ENCODE data around the gene ZFP14.

The ZFP14 gene

GRCh38 chr19:36409841-36410240 lies 30.8 kb upstream of the ZFP14 start:
- H3K4me3 ChIP-seq (ENCODE audit: low read depth, low read length): no peak overlapping the region
- TF ChIP-seq CTCF (IDR thresholded peaks at IDR 0.05; ENCODE audit: low read depth, low read length): no peak

- TF ChIP-seq CTCF (IDR thresholded peaks at IDR 0.05; ENCODE audit: low read depth, low read length): no peak
Observed at GRCh38 chr19:36408101-36408500, 29.1 kb upstream of the ZFP14 start.

GRCh38 chr19:36404498-36404897 lies 25.5 kb upstream of the ZFP14 start:
- TF ChIP-seq CTCF (IDR thresholded peaks at IDR 0.05; ENCODE audit: low read depth, low read length): no peak
- H3K4me3 ChIP-seq (ENCODE audit: low read depth, low read length): no peak overlapping the region

More at GRCh38 chr19:36408101-36408500, 29.1 kb upstream of the ZFP14 start:
- H3K4me3 ChIP-seq (ENCODE audit: low read depth, low read length): no peak overlapping the region

GRCh38 chr19:36401475-36401874 lies 22.5 kb upstream of the ZFP14 start:
- no peak for TF ChIP-seq CTCF (IDR thresholded peaks at IDR 0.05; ENCODE audit: low read depth, low read length)
- H3K4me3 ChIP-seq (ENCODE audit: low read depth, low read length): no peak overlapping the region

GRCh38 chr19:36398571-36398970 lies 19.6 kb upstream of the ZFP14 start:
- TF ChIP-seq CTCF (IDR thresholded peaks at IDR 0.05; ENCODE audit: low read depth, low read length): no peak
- H3K4me3 ChIP-seq (ENCODE audit: low read depth, low read length): no peak overlapping the region

- TF ChIP-seq CTCF (IDR thresholded peaks at IDR 0.05; ENCODE audit: low read depth, low read length): no peak
- no peak overlapping the region for H3K4me3 ChIP-seq (ENCODE audit: low read depth, low read length)
Observed at GRCh38 chr19:36392916-36393673, 14.1 kb upstream of the ZFP14 start.

GRCh38 chr19:36379510-36379819 lies 464 bp upstream of the ZFP14 start:
- H3K4me3 ChIP-seq (ENCODE audit: low read depth, low read length): peak overlapping the region; percentile 83
- no peak for TF ChIP-seq CTCF (IDR thresholded peaks at IDR 0.05; ENCODE audit: low read depth, low read length)

Measured in WI38 (cell line).